Liver (tissue), 9 donors: Measurements from ENCODE around the gene TMEM184A. TPM values are rescaled to one million over a fixed set of nuclear protein-coding genes. Genes with fewer than 3 reads are reported as not detected.

Experiments
- DNase-seq: peaks from one replicate; pipeline ENCODE4 v3.0.0-alpha.2; 2017; ENCODE audit warnings: low spot score
- H3K27ac ChIP-seq, 2 donors: one replicate each; pipeline ENCODE4 v1.7.0; 2013; ENCODE audit warnings: inconsistent platforms in 2 of 2, low read length in 2 of 2, control low read depth in 1 of 2, low read depth in 1 of 2, mild to moderate bottlenecking in 1 of 2
- H3K27me3 ChIP-seq, 4 donors: one replicate each; pipeline versions ENCODE4 v1.6.1 to v1.7.0; 2013; ENCODE audit warnings: low read length in 3 of 4, inconsistent platforms in 1 of 4, mild to moderate bottlenecking in 1 of 4, moderate library complexity in 1 of 4; ENCODE audit not compliant: control insufficient read depth in 4 of 4, insufficient read depth in 4 of 4
- H3K36me3 ChIP-seq, 4 donors: one replicate each; pipeline versions ENCODE4 v1.6.1 to v1.7.0; 2013; ENCODE audit warnings: low read length in 3 of 4, mild to moderate bottlenecking in 3 of 4, low read depth in 1 of 4, moderate library complexity in 1 of 4; ENCODE audit not compliant: control insufficient read depth in 4 of 4, insufficient read depth in 3 of 4
- H3K4me1 ChIP-seq, 4 donors: one replicate each; pipeline versions ENCODE4 v1.6.1 to v1.7.0; 2013; ENCODE audit warnings: low read length in 3 of 4, mild to moderate bottlenecking in 3 of 4, moderate library complexity in 1 of 4; ENCODE audit not compliant: control insufficient read depth in 4 of 4, insufficient read depth in 4 of 4
- H3K4me3 ChIP-seq, 3 donors: one replicate each; pipeline versions ENCODE4 v1.6.1 to v1.7.0; 2013; ENCODE audit warnings: low read length in 3 of 3, control low read depth in 1 of 3, low read depth in 1 of 3, mild to moderate bottlenecking in 1 of 3
- H3K9ac ChIP-seq, 2 donors: one replicate each; pipeline ENCODE4 v1.7.0; 2013; ENCODE audit warnings: low read length in 2 of 2, mild to moderate bottlenecking in 2 of 2, moderate library complexity in 2 of 2, control low read depth in 1 of 2, low read depth in 1 of 2
- H3K9me3 ChIP-seq, 4 donors: one replicate each; pipeline versions ENCODE4 v1.6.1 to v1.7.0; 2013; ENCODE audit warnings: low read length in 3 of 4; ENCODE audit not compliant: control insufficient read depth in 4 of 4
- ATF3 ChIP-seq: IDR thresholded peaks from 2 replicates; pipeline ENCODE4 v1.6.1; 2016; ENCODE audit warnings: antibody characterized with exemption
- CTCF ChIP-seq: fragments of 150-350 bp; IDR thresholded peaks from 2 replicates; pipeline ENCODE4 v1.5.1; 2017; ENCODE audit warnings: improper control_type of control experiment, low read depth, low read length; ENCODE audit not compliant: missing input control
- EGR1 ChIP-seq, 2 donors: IDR thresholded peaks; 2 replicates each; pipeline ENCODE4 v1.6.1; 2016 to 2018; ENCODE audit warnings: antibody characterized with exemption in 2 of 2, low read depth in 2 of 2
- FOXA1 ChIP-seq: IDR thresholded peaks from 2 replicates; pipeline ENCODE4 v1.6.1; 2016; ENCODE audit warnings: antibody characterized with exemption
- FOXA2 ChIP-seq: IDR thresholded peaks from 2 replicates; pipeline ENCODE4 v1.6.1; 2016; ENCODE audit warnings: antibody characterized with exemption
- GABPA ChIP-seq, 2 donors: IDR thresholded peaks in 1 of 2; conservative IDR thresholded peaks in 1 of 2; 2 replicates each; pipeline ENCODE4 v1.6.1; 2016; ENCODE audit warnings: antibody characterized with exemption in 2 of 2, mild to moderate bottlenecking in 1 of 2, moderate library complexity in 1 of 2
- HNF4A ChIP-seq, 2 donors: conservative IDR thresholded peaks; 2 replicates each; pipeline ENCODE4 v1.6.1; 2016; ENCODE audit warnings: antibody characterized with exemption in 2 of 2, mild to moderate bottlenecking in 2 of 2
- HNF4G ChIP-seq: IDR thresholded peaks from 2 replicates; pipeline ENCODE4 v1.6.1; 2016; ENCODE audit warnings: antibody characterized with exemption
- JUND ChIP-seq, 2 donors: IDR thresholded peaks; 2 replicates each; pipeline ENCODE4 v1.6.1; 2016; ENCODE audit warnings: antibody characterized with exemption in 2 of 2
- MAX ChIP-seq: IDR thresholded peaks from 2 replicates; pipeline ENCODE4 v1.6.1; 2016; ENCODE audit warnings: antibody characterized with exemption
- NR2F2 ChIP-seq: IDR thresholded peaks from 2 replicates; pipeline ENCODE4 v1.6.1; 2016; ENCODE audit warnings: antibody characterized with exemption
- RAD21 ChIP-seq, 2 donors: IDR thresholded peaks; 2 replicates each; pipeline ENCODE4 v1.6.1; 2016; ENCODE audit warnings: antibody characterized with exemption in 2 of 2, mild to moderate bottlenecking in 2 of 2
- REST ChIP-seq: IDR thresholded peaks from 2 replicates; pipeline ENCODE4 v1.6.1; 2016; ENCODE audit warnings: antibody characterized with exemption, mild to moderate bottlenecking
- RXRA ChIP-seq, 2 donors: IDR thresholded peaks; 2 replicates each; pipeline ENCODE4 v1.6.1; 2017 to 2018; ENCODE audit warnings: antibody characterized with exemption in 2 of 2, mild to moderate bottlenecking in 1 of 2
- SP1 ChIP-seq: IDR thresholded peaks from 2 replicates; pipeline ENCODE4 v1.6.1; 2018; ENCODE audit warnings: antibody characterized with exemption, mild to moderate bottlenecking
- TAF1 ChIP-seq: conservative IDR thresholded peaks from 2 replicates; pipeline ENCODE4 v1.6.1; 2016; ENCODE audit warnings: antibody characterized with exemption, mild to moderate bottlenecking
- YY1 ChIP-seq: IDR thresholded peaks from 2 replicates; pipeline ENCODE4 v1.6.1; 2016; ENCODE audit warnings: antibody characterized with exemption, mild to moderate bottlenecking
- ZBTB33 ChIP-seq: IDR thresholded peaks from 2 replicates; pipeline ENCODE4 v1.6.1; 2016; ENCODE audit warnings: antibody characterized with exemption
- WGBS: extraction: QIAGEN DNeasy Blood & Tissue Kit; methylation state at CpG from one replicate; pipeline ENCODE4 v1.1.7; 2013; 5-methylcytosine and 5-hydroxymethylcytosine counted together
- polyA plus RNA-seq, 2 donors: library from polyadenylated mRNA; stranded (reverse) in 1 of 2; unstranded in 1 of 2; fragments of 200-250 nt in 1 of 2; fragments of >200 nt in 1 of 2; fragmentation: Nextera tagmentation in 1 of 2; extraction: Ambion mirVana in 1 of 2; gene quantifications; one replicate each; pipeline versions ENCODE4 v1.2.1 to v1.2.3, GENCODE V29; 2013 to 2015
- total RNA-seq, 2 donors: library from RNA; depleted of rRNA; stranded (reverse); fragments of >200 nt; gene quantifications; one replicate each; pipeline ENCODE4 v1.2.3, GENCODE V29; 2014
- donor health status: healthy.
- donor health status: healthy.
- donor health status: healthy.
- donor health status: healthy.
- donor health status: healthy.

The TMEM184A gene
- total and polyA plus RNA-seq, 4 donors = 1.6 to 12.6 (median 11.4) TPM

GRCh38 chr7:1562597-1563051, 6.6 kb upstream of the TMEM184A start:
- no peak for DNase-seq
- TF ChIP-seq GABPA (IDR thresholded peaks at IDR 0.05 in 1 of 2, conservative IDR thresholded peaks at IDR 0.05 in 1 of 2) (no peak), NR2F2 (no peak), HNF4A (conservative IDR thresholded peaks at IDR 0.05) (no peak), ZBTB33 (no peak), ATF3 (no peak), JUND (IDR thresholded peaks at IDR 0.05) (no peak), RXRA (IDR thresholded peaks at IDR 0.05) (no peak), MAX (no peak), CTCF (no peak), EGR1 (IDR thresholded peaks at IDR 0.05; ENCODE audit: low read depth in 2 of 2) (no peak), TAF1 (no peak), RAD21 (IDR thresholded peaks at IDR 0.05) (no peak)
- WGBS = 86% methylated on average over 18 of the region's 18 CpGs
- no peak overlapping the region for H3K9ac ChIP-seq
- no peaks in the 10 kb centered on the region for H3K27me3 ChIP-seq
- no peaks in the 10 kb centered on the region for H3K9me3 ChIP-seq
- no peak overlapping the region for H3K4me3 ChIP-seq
- H3K4me1 ChIP-seq = no peaks in the 10 kb centered on the region
- H3K27ac ChIP-seq = no peak overlapping the region
- H3K36me3 ChIP-seq = peaks cover 0 to 12% (median 0%) of the 10 kb centered on the region in 4 donors

GRCh38 chr7:1562116-1562515, 6.1 kb upstream of the TMEM184A start:
- TF ChIP-seq FOXA2 (no peak), ZBTB33 (no peak), HNF4A (conservative IDR thresholded peaks at IDR 0.05) (no peak), GABPA (IDR thresholded peaks at IDR 0.05 in 1 of 2, conservative IDR thresholded peaks at IDR 0.05 in 1 of 2) (no peak), NR2F2 (no peak), HNF4G (no peak), TAF1 (no peak), EGR1 (IDR thresholded peaks at IDR 0.05; ENCODE audit: low read depth in 2 of 2) (no peak), MAX (no peak), REST (no peak), YY1 (no peak), JUND (IDR thresholded peaks at IDR 0.05) (no peak), ATF3 (no peak), FOXA1 (no peak), SP1 (no peak), CTCF (no peak)

More at GRCh38 chr7:1562116-1562515, 6.1 kb upstream of the TMEM184A start:
- Histone ChIP-seq H3K9ac (no peak overlapping the region), H3K4me1 (no peaks in the 10 kb centered on the region), H3K4me3 (no peak overlapping the region), H3K27me3 (no peaks in the 10 kb centered on the region), H3K9me3 (no peaks in the 10 kb centered on the region), H3K36me3 (peaks cover 0 to 8% (median 0%) of the 10 kb centered on the region in 4 donors), H3K27ac (no peak overlapping the region)
- 74% methylated on average over 16 of the region's 16 CpGs for WGBS
- DNase-seq = no peak
